GM23248 (cell line): ENCODE results near the gene GDI1. TPM values are rescaled to one million over a fixed set of nuclear protein-coding genes. Genes with fewer than 3 reads are reported as not detected.

ENCODE experiments used
- DNase-seq: peaks from one replicate; pipeline ENCODE4 v3.0.0-alpha.2; 2015
- H2AFZ ChIP-seq: fragments of 200-600 bp; sonication (generic); 2 replicates; pipeline ENCODE4 v1.6.1; 2016; ENCODE audit warnings: antibody characterized with exemption
- H3F3A ChIP-seq: fragments of 200-600 bp; sonication (generic); 2 replicates; pipeline ENCODE4 v1.6.1; 2016; ENCODE audit warnings: mild to moderate bottlenecking, antibody characterized with exemption, mixed run types; ENCODE audit not compliant: insufficient read depth
- H3K27ac ChIP-seq: fragments of 200-600 bp; sonication (generic); 2 replicates; pipeline ENCODE4 v1.5.1; 2016; ENCODE audit warnings: mild to moderate bottlenecking
- H3K27me3 ChIP-seq: fragments of 200-600 bp; sonication (generic); replicated peaks from 2 replicates; pipeline ENCODE4 v1.6.1; 2016; ENCODE audit warnings: mild to moderate bottlenecking; ENCODE audit not compliant: insufficient read depth
- H3K36me3 ChIP-seq: fragments of 200-600 bp; sonication (generic); 2 replicates; pipeline ENCODE4 v1.6.1; 2016; ENCODE audit warnings: low read depth, mild to moderate bottlenecking
- H3K4me1 ChIP-seq: fragments of 200-600 bp; sonication (generic); 2 replicates; pipeline ENCODE4 v1.6.1; 2016; ENCODE audit warnings: mild to moderate bottlenecking; ENCODE audit not compliant: insufficient read depth
- H3K4me2 ChIP-seq: fragments of 200-600 bp; sonication (generic); one replicate; pipeline ENCODE4 v1.6.1; 2016; ENCODE audit warnings: mild to moderate bottlenecking; ENCODE audit not compliant: unreplicated experiment
- H3K4me3 ChIP-seq: fragments of 200-600 bp; sonication (generic); 2 replicates; pipeline ENCODE4 v1.5.1; 2016; ENCODE audit warnings: mild to moderate bottlenecking
- H3K79me2 ChIP-seq: fragments of 200-600 bp; sonication (generic); 2 replicates; pipeline ENCODE4 v1.6.1; 2016; ENCODE audit warnings: mild to moderate bottlenecking; ENCODE audit not compliant: insufficient read depth
- H3K9ac ChIP-seq: fragments of 200-600 bp; sonication (generic); 2 replicates; pipeline ENCODE4 v1.6.1; 2016; ENCODE audit warnings: mild to moderate bottlenecking
- H3K9me2 ChIP-seq: fragments of 200-600 bp; sonication (generic); 2 replicates; pipeline ENCODE4 v1.6.1; 2016; ENCODE audit warnings: mixed run types, mild to moderate bottlenecking, moderate library complexity; ENCODE audit not compliant: insufficient read depth
- H3K9me3 ChIP-seq: fragments of 200-600 bp; sonication (generic); one replicate; pipeline ENCODE4 v1.6.1; 2017; ENCODE audit warnings: low read depth
- H4K20me1 ChIP-seq: fragments of 200-600 bp; sonication (generic); 2 replicates; pipeline ENCODE4 v1.6.0; 2016; ENCODE audit not compliant: insufficient read depth
- EZH2 ChIP-seq: fragments of 200-600 bp; sonication (generic); IDR thresholded peaks from 2 replicates; pipeline ENCODE4 v1.6.1; 2018; ENCODE audit warnings: antibody characterized with exemption, mild to moderate bottlenecking; ENCODE audit not compliant: insufficient read depth, poor library complexity, severe bottlenecking
- EZH2phosphoT487 ChIP-seq: fragments of 200-600 bp; sonication (generic); IDR thresholded peaks from 2 replicates; pipeline ENCODE4 v1.6.1; 2018; ENCODE audit warnings: antibody characterized with exemption, moderate library complexity, mild to moderate bottlenecking, low read depth; ENCODE audit not compliant: insufficient read depth
- WGBS, 2 experiments: methylation state at CpG; one replicate each; pipeline ENCODE4 v1.1.6; 2015 to 2017; ENCODE audit warnings: low lambda C conversion rate in 2 of 2, low coverage in 1 of 2; ENCODE audit errors: missing lambda C conversion rate in 2 of 2; 5-methylcytosine and 5-hydroxymethylcytosine counted together
- in situ Hi-C: fragments of 300-500 bp; cut with MboI; formaldehyde crosslinking; loops from 2 replicates; pipeline ENCODE4 v1.15.0; 2020
- polyA plus RNA-seq: library from polyadenylated mRNA; unstranded; fragments of >200 nt; fragmentation: Nextera tagmentation; extraction: Ambion mirVana; gene quantifications from 2 replicates; pipeline ENCODE4 v1.2.1, GENCODE V29; 2016
- total RNA-seq: library from RNA; depleted of rRNA; stranded (reverse); fragments of >200 nt; shearing (Covaris generic); gene quantifications from 2 replicates; pipeline ENCODE4 v1.2.3, GENCODE V29; 2014

Gene GDI1
- total and polyA plus RNA-seq, 2 experiments from 2014 or later: 87.1 to 196 TPM

- Histone ChIP-seq H3F3A (no peaks in the 10 kb centered on the region; the same call in 1 of the 2 replicates), H3K4me2 (no peak overlapping the region), H2AFZ (no peak overlapping the region), H3K4me1 (no peaks in the 10 kb centered on the region), H3K9me3 (no peaks in the 10 kb centered on the region), H3K27me3 (no peaks in the 10 kb centered on the region), H3K79me2 (peaks cover 52% of the 10 kb centered on the region), H3K9ac (no peak overlapping the region), H3K4me3 (no peak overlapping the region), H3K27ac (no peak overlapping the region), H3K9me2 (no peaks in the 10 kb centered on the region), H4K20me1 (no peaks in the 10 kb centered on the region), H3K36me3 (no peaks in the 10 kb centered on the region)
- in situ Hi-C loops: no loop called here
- 90 to 98% methylated on average over 10 to 18 of the region's 18 CpGs for WGBS, 2 experiments
- no peak for DNase-seq
- TF ChIP-seq EZH2phosphoT487 (no peak), EZH2 (no peak)
These were observed 2.9 kb downstream of the GDI1 start for GRCh38 chrX:154439841-154440240.

DNA sequence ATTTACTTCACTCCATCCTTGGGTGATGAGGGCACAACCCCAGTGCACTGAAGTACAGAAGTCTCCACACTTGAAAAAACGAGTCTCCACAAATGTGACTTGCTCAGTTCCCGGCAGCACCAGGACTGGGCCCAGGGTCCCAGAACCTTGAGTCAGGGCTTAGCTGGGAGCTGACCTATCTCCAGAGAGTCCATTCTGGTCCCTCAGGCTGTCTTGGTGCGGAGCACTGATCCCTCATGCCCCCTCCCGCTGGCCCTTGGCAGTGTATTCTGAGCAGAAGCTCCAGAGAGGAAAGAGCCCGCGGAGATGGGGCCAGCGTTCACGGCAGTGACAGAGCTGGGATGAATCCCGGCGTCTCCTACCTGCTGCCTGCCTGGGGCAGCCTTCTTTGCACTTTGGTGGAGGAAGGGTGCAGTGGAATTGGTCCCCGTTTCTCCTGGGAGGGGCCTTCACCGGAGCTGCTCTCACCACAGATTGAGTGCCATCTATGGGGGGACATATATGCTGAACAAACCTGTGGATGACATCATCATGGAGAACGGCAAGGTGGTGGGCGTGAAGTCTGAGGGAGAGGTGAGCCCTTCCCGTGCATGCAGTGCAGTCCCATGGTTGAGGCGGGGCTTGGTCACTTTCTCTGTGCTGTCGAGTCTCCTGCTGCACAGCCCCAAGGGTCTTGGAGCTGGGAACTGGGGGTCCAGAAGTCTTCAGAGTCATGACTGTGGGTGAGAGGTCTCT is 3.8 kb downstream of the GDI1 start:
- H3K79me2 ChIP-seq: peaks cover 61% of the 10 kb centered on the region
- in situ Hi-C loops: no loop called here
- H3F3A ChIP-seq: no peaks in the 10 kb centered on the region; the same call in 1 of the 2 replicates
- H3K9ac ChIP-seq: no peak overlapping the region
- H2AFZ ChIP-seq: no peak overlapping the region
- no peaks in the 10 kb centered on the region for H3K9me2 ChIP-seq
- DNase-seq: no peak
- peaks cover 5% of the 10 kb centered on the region; the same call in 1 of the 2 replicates for H3K4me1 ChIP-seq
- no peaks in the 10 kb centered on the region for H4K20me1 ChIP-seq
- H3K27ac ChIP-seq: no peak overlapping the region
- TF ChIP-seq EZH2phosphoT487: no peak
- TF ChIP-seq EZH2: no peak
- no peak overlapping the region for H3K4me2 ChIP-seq
- 83 to 88% methylated on average over 12 to 15 of the region's 17 CpGs for WGBS, 2 experiments
- H3K36me3 ChIP-seq: no peaks in the 10 kb centered on the region
- H3K27me3 ChIP-seq: no peaks in the 10 kb centered on the region
- H3K9me3 ChIP-seq: no peaks in the 10 kb centered on the region
- H3K4me3 ChIP-seq: no peak overlapping the region

DNA sequence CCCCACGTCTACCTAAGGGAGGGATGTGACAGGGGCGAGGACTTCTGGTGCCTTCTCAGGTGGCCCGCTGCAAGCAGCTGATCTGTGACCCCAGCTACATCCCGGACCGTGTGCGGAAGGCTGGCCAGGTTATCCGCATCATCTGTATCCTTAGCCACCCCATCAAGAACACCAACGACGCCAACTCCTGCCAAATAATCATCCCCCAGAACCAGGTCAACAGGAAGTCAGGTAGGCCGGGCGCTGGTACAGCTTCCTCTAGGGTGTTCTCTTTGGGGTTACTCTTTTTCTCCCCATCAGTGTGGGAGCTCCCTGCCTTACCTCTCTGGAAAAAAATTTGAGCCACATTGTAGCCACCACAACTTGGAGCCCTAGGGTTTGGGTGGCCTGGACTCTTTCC is 4.6 kb downstream of the GDI1 start:
- no peaks in the 10 kb centered on the region for H3K36me3 ChIP-seq
- H2AFZ ChIP-seq: no peak overlapping the region
- no peaks in the 10 kb centered on the region for H3K9me3 ChIP-seq
- TF ChIP-seq EZH2 (no peak), EZH2phosphoT487 (no peak)
- no peak overlapping the region for H3K4me2 ChIP-seq
- H3K79me2 ChIP-seq: peaks cover 69% of the 10 kb centered on the region
- H3K9ac ChIP-seq: no peak overlapping the region
- WGBS, 2 experiments: 99 to 100% methylated on average over 7 to 11 of the region's 11 CpGs
- no peaks in the 10 kb centered on the region for H3K9me2 ChIP-seq
- peaks cover 5% of the 10 kb centered on the region; the same call in 1 of the 2 replicates for H3K4me1 ChIP-seq
- H4K20me1 ChIP-seq: no peaks in the 10 kb centered on the region
- H3K4me3 ChIP-seq: no peak overlapping the region
- no peaks in the 10 kb centered on the region; the same call in 1 of the 2 replicates for H3F3A ChIP-seq
- H3K27me3 ChIP-seq: no peaks in the 10 kb centered on the region
- H3K27ac ChIP-seq: no peak overlapping the region
- no peak for DNase-seq
- in situ Hi-C loops: no loop called here

- no peak for DNase-seq
- no peaks in the 10 kb centered on the region; the same call in 1 of the 2 replicates for H3F3A ChIP-seq
- H3K27me3 ChIP-seq: no peaks in the 10 kb centered on the region
- TF ChIP-seq EZH2 (no peak), EZH2phosphoT487 (no peak)
- H3K9me2 ChIP-seq: no peaks in the 10 kb centered on the region
- peaks cover 5% of the 10 kb centered on the region; the same call in 1 of the 2 replicates for H3K4me1 ChIP-seq
- H4K20me1 ChIP-seq: no peaks in the 10 kb centered on the region
- H3K4me2 ChIP-seq: no peak overlapping the region
- H3K27ac ChIP-seq: no peak overlapping the region
- in situ Hi-C loops: no loop called here
- H2AFZ ChIP-seq: no peak overlapping the region
- no peaks in the 10 kb centered on the region for H3K36me3 ChIP-seq
- H3K9ac ChIP-seq: no peak overlapping the region
- H3K79me2 ChIP-seq: peaks cover 75% of the 10 kb centered on the region
- WGBS, 2 experiments: 84 to 85% methylated on average over 16 to 20 of the region's 21 CpGs
- no peaks in the 10 kb centered on the region for H3K9me3 ChIP-seq
- H3K4me3 ChIP-seq: no peak overlapping the region
These were observed 5.2 kb downstream of the GDI1 start for GRCh38 chrX:154441984-154442707.
